Hepatocyte (in vitro differentiated cells): Measurements from ENCODE around the gene GMDS.

Experiments
- EZH2 ChIP-seq: fragments of 200-600 bp; sonication (generic); IDR thresholded peaks from 2 replicates; pipeline ENCODE4 v1.6.1; 2016; ENCODE audit warnings: antibody characterized with exemption, mild to moderate bottlenecking, borderline replicate concordance
- TF ChIP-seq, protein P1 (sequence below): fragments of 200-600 bp; sonication (generic); IDR thresholded peaks from 2 replicates; pipeline ENCODE4 v1.5.1; 2016; ENCODE audit warnings: antibody characterized with exemption, mild to moderate bottlenecking; ENCODE audit not compliant: poor library complexity

DNA sequence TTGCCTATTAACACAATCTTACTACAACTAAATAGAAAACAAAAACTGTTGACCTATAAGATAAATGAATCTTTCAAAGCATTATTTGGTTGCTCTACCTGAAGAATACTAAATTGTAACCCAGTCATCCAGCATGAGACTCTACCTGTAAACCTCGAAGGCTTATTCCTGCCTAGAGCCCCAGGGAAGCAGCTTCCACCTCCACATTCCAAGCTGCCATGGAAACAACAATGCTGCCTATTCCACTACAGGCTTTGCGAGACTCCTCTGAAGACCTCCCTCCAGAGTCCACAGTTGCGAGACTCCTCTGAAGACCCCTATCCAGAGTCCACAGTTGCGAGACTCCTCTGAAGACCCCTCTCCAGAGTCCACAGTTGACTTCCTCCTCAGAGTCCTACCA lies 15.7 kb downstream of the GMDS start:
- TF ChIP-seq, protein P1, sequence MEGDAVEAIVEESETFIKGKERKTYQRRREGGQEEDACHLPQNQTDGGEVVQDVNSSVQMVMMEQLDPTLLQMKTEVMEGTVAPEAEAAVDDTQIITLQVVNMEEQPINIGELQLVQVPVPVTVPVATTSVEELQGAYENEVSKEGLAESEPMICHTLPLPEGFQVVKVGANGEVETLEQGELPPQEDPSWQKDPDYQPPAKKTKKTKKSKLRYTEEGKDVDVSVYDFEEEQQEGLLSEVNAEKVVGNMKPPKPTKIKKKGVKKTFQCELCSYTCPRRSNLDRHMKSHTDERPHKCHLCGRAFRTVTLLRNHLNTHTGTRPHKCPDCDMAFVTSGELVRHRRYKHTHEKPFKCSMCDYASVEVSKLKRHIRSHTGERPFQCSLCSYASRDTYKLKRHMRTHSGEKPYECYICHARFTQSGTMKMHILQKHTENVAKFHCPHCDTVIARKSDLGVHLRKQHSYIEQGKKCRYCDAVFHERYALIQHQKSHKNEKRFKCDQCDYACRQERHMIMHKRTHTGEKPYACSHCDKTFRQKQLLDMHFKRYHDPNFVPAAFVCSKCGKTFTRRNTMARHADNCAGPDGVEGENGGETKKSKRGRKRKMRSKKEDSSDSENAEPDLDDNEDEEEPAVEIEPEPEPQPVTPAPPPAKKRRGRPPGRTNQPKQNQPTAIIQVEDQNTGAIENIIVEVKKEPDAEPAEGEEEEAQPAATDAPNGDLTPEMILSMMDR = no peak
- TF ChIP-seq EZH2 = no peak
